BLaER1 (cell line): Measurements from ENCODE around the gene SLC27A5.
"Not testable (repeated sequence)": the region's sequence is repeated elsewhere in the genome, so short reads cannot be mapped to it uniquely, and the experiment has no call there.

ENCODE experiments used
- H3K27ac ChIP-seq: shearing (Covaris generic); formaldehyde crosslinking; 2 replicates; pipeline ENCODE4 v1.8.1; 2022
- H3K27me3 ChIP-seq: shearing (Covaris generic); formaldehyde crosslinking; 2 replicates; pipeline ENCODE4 v1.8.1; 2022
- H3K36me3 ChIP-seq: shearing (Covaris generic); formaldehyde crosslinking; 2 replicates; pipeline ENCODE4 v1.8.1; 2022
- H3K4me1 ChIP-seq: shearing (Covaris generic); formaldehyde crosslinking; 2 replicates; pipeline ENCODE4 v1.8.1; 2022
- H3K4me2 ChIP-seq: shearing (Covaris generic); formaldehyde crosslinking; 2 replicates; pipeline ENCODE4 v1.8.1; 2022
- H3K4me3 ChIP-seq: shearing (Covaris generic); formaldehyde crosslinking; 2 replicates; pipeline ENCODE4 v1.8.1; 2022
- H3K9ac ChIP-seq: shearing (Covaris generic); formaldehyde crosslinking; 2 replicates; pipeline ENCODE4 v1.8.1; 2022
- H3K9me3 ChIP-seq: shearing (Covaris generic); formaldehyde crosslinking; 2 replicates; pipeline ENCODE4 v1.8.1; 2022
- H4K20me1 ChIP-seq: shearing (Covaris generic); formaldehyde crosslinking; 2 replicates; pipeline ENCODE4 v1.8.1; 2022
- Cebpa-rat ChIP-seq: shearing (Covaris generic); IDR thresholded peaks from 2 replicates; pipeline ENCODE4 v1.8.1; 2022

SLC27A5 gene

DNA sequence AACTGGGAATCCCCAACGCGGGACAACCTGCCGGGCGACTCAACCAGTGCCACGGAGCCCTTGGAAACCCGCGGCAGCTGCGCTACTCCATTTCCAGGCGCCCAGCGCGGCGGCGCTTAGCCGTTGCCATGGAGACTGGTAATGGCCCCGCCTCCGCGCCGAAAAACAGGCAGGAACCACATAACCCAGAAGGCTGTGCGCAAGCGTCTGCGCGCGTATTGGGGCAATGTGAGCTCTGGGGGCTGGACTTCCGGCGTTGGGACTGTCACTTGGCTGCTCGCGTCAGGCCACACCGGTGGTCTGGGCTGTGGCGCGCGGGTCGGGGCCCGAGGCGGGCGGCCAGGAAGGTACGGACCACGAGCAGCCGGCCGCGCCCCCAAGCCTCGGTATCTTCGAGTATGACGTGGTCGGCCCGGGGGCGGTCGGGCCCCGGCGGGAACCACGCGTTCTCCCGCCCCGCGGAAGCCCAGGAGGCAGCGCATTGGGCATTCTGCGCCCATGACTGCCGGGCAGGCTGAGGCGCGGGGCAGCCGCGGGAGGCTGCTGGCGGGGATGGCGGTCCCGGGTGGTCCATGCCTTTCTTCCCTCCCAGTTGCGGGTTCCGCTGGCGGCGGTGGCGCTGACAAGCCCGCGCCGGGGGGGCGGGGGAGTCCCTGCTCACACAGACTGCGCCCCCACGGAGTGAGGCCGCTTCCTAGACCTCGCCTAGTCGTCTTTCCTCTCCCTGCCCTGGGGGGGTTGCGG lies 60.3 kb downstream of the SLC27A5 start, which contains the start of gene ZNF324B:
Gene ZNF324B, plus strand, starts transcription at position 265 of the 744 bp plus-strand sequence. CDS start 2,080 bp downstream, outside the sequence.
- peak within 1 kb of the TSS; percentile 64 for H3K27ac ChIP-seq
- H3K4me3 ChIP-seq: peak within 1 kb of the TSS; percentile 91
- no peaks in the 10 kb centered on the region for H4K20me1 ChIP-seq
- peaks cover 27% of the 10 kb centered on the region for H3K36me3 ChIP-seq
- peak within 1 kb of the TSS; percentile 95 for H3K4me2 ChIP-seq
- H3K4me1 ChIP-seq: peaks cover 18% of the 10 kb centered on the region
- H3K9ac ChIP-seq: peak within 1 kb of the TSS; percentile 81
- H3K27me3 ChIP-seq: peaks cover 22% of the 10 kb centered on the region
- TF ChIP-seq Cebpa-rat: no peak
- H3K9me3 ChIP-seq: peaks cover 43% of the 10 kb centered on the region

DNA sequence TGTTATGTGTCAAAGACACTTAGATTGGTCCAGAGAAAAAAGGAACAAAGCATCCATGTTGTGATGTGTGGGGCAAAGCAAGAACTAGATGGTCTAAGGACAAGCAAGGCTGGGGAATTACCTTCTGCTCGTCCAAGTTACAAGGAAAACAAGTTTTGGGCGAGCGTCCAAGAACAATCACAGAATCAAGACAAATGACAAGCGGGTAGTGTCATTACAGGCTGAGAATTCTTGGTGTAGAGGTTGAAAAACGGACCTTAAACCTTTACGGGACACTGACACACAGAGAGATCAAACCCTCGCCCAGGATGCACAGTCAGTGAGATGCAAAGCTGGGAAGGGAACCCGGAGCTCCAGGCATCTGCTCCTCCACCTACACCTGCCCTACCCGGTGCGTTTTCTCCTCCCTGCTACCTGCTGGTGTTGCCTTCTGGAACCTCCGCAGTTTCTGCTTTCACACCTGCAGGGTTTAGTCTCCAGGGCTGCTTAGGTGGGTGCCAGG lies 60.9 kb downstream of the SLC27A5 start:
- H3K9ac ChIP-seq: peak overlapping the region; percentile 81

GRCh38 chr19:58449980-58450379 lies 61.8 kb downstream of the SLC27A5 start:
- peaks cover 18% of the 10 kb centered on the region for H3K4me1 ChIP-seq
- H3K4me2 ChIP-seq, H3K9ac ChIP-seq, H4K20me1 ChIP-seq, H3K4me3 ChIP-seq, H3K27ac ChIP-seq: not testable (repeated sequence)
- peaks cover 15% of the 10 kb centered on the region; the same call in 1 of the 2 replicates for H3K36me3 ChIP-seq
- H3K27me3 ChIP-seq: peaks cover 22% of the 10 kb centered on the region
- peaks cover 47% of the 10 kb centered on the region for H3K9me3 ChIP-seq

More for the DNA sequence above, 60.9 kb downstream of the SLC27A5 start:
- H4K20me1 ChIP-seq: no peaks in the 10 kb centered on the region
- no peak for TF ChIP-seq Cebpa-rat
- H3K4me1 ChIP-seq: peaks cover 18% of the 10 kb centered on the region
- H3K4me3 ChIP-seq: peak overlapping the region; percentile 91
- peak overlapping the region; percentile 95 for H3K4me2 ChIP-seq
- peaks cover 21% of the 10 kb centered on the region; the same call in 1 of the 2 replicates for H3K36me3 ChIP-seq
- H3K27ac ChIP-seq: no peak overlapping the region
- H3K27me3 ChIP-seq: peaks cover 22% of the 10 kb centered on the region
- H3K9me3 ChIP-seq: peaks cover 47% of the 10 kb centered on the region

DNA sequence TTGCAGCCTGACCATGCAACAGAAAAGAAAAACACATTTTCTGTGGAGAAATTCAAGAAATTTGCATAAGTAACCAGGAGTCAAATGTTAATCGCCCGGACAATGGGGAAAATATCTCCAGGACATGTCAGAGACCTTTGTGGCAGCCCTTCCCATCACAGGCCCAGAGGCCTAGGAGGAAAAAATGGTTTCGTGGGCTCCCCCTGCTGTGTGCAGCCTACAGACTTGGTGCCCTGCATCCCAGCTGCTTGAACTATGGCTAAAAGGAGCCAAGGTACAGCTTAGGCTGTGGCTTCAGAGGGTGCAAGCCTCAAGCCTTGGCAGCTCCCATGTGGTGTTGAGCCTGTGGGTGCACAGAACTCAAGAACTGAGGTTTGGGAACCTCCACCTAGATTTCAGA lies 62.9 kb downstream of the SLC27A5 start:
- peaks cover 22% of the 10 kb centered on the region for H3K27me3 ChIP-seq
- not testable (repeated sequence) for H3K9ac ChIP-seq, H3K27ac ChIP-seq, H4K20me1 ChIP-seq, H3K4me2 ChIP-seq, H3K36me3 ChIP-seq
- H3K9me3 ChIP-seq: peaks cover 52% of the 10 kb centered on the region
- H3K4me1 ChIP-seq: peaks cover 18% of the 10 kb centered on the region
- peak overlapping the region; percentile 30 for H3K4me3 ChIP-seq
